ENCODE measurements around the gene CYP2A13.
"Not testable (repeated sequence)": the region's sequence is repeated elsewhere in the genome, so short reads cannot be mapped to it uniquely, and the experiment has no call there.

CYP2A13 gene

GRCh38 chr19:41088151-41088550 is at the start of gene CYP2A13:
TSS of gene CYP2A13 (plus strand) at chr19:41088451. CDS start at chr19:41088472, 21 bp downstream.
- no peak for DNase-seq

- DNase-seq = no peak
These were observed 48.4 kb upstream of the CYP2A13 start for GRCh38 chr19:41039806-41040205.

GRCh38 chr19:41045095-41045494 is 43.2 kb upstream of the CYP2A13 start:
- DNase-seq = not testable (repeated sequence)

GRCh38 chr19:41050426-41050825 is 37.8 kb upstream of the CYP2A13 start:
- DNase-seq = no peak

DNA sequence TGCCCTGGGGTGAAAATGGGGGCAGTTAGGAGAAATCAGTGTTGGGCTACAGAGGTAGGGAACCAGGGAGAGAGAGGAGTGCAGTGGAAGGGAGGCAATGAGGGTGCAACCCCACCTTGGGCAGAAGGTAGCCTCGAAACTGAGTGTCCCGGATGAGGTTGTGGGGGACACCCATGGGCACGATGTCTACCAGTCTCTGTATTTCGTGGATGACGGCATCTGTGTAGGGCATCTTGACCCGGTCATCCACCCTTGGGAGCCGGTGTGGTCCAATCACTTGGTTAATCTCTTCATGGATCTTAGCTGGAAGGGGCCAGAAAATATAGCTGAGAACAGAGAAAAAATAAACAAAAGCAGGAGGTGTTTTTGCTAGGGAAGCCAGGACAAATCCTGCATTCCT is 36.1 kb upstream of the CYP2A13 start:
- DNase-seq = not testable (repeated sequence)

DNA sequence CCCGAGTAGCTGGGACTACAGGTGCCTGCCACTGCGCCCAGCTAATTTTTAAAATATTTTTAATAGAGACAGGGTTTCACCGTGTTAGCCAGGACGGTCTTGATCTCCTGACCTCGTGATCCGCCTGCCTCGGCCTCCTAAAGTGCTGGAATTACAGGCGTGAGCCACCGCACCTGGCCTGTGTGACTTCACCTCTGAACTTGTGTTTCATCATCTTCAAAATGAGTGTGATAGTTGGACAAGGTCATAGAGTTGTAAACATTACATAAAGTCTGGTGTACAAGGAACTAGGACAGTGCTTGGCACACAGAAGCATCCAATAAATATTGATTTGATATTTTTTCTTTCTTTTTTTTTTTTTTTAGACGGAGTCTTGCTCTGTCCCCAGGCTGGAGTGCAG is 34.9 kb upstream of the CYP2A13 start:
- DNase-seq = not testable (repeated sequence)

- DNase-seq = no peak
These were observed 23.2 kb upstream of the CYP2A13 start for GRCh38 chr19:41064974-41065569.

DNA sequence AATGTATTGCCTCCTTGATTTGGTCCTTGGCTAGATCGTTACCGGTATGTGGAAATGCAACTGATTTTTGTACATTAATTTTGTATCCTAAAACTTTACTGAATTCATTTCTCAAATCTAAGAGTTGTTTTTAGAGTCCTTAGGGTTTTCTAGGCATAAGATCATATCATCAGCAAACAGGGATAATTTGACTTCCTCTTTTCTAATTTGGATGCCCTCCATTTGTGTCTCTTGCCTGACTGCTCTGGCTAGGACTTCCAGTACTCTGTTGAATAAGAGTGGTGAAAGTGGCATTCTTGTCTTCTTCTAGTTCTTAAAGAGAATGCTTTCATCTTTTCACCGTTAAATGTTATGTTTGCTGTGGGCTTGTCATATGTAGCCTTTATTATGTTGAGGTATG is 12.0 kb upstream of the CYP2A13 start:
- no peak for DNase-seq

DNA sequence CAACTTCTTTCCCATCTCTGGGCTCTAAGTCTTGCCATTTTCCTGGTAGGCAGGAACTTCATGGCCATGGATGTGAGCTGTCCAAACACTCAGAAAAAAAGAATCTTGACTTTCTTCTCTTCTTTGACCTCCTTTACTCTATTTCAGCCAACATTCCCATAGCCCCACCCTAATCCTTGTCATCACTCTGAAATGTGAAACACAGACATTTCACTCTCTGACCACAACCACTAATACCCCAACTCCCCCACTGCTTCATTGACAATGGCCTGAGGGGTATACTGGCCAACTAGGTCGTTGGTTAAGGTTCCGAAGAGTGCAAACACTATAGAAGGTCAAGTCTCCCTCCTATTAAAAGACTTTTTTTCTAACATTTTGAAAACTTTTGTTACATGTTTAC is 4.7 kb upstream of the CYP2A13 start:
- DNase-seq = no peak

GRCh38 chr19:41085748-41086415 is 2.4 kb upstream of the CYP2A13 start:
- DNase-seq = no peak

GRCh38 chr19:41089959-41090358 is 1.7 kb downstream of the CYP2A13 start:
- DNase-seq = no peak

DNA sequence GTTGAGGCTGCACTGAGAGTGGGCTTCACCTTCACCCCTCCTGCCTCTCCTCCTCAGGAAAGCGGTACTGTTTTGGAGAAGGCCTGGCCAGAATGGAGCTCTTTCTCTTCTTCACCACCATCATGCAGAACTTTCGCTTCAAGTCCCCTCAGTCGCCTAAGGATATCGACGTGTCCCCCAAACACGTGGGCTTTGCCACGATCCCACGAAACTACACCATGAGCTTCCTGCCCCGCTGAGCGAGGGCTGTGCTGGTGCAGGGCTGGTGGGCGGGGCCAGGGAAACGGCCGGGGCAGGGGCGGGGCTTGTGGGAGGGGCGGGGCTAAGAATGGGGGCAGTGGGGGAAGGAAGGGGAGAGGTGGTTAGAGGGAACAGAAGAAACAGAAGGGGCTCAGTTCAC is 7.5 kb downstream of the CYP2A13 start:
- no peak for DNase-seq

GRCh38 chr19:41096353-41096752 is 8.1 kb downstream of the CYP2A13 start:
- no peak for DNase-seq

- DNase-seq = no peak
These were observed 9.1 kb downstream of the CYP2A13 start for GRCh38 chr19:41097302-41097701.

DNA sequence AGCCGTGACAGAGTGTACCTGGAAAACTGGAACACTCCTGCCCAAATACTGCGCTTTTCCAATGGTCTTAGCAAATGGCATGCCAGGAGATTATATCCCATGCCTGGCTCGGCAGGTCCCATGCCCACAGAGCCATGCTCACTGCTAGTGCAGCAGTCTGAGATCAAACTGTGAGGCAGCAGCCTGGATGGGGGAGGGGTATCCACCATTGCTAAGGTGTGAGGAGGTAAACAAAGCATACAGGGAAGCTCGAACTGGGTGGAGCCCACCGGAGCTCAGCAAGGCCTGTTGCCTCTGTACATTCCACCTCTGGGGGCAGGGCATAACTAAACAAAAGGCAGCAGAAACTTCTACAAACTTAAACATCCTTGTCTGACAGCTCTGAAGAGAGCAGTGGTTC is 10.5 kb downstream of the CYP2A13 start:
- DNase-seq = no peak

- DNase-seq = not testable (repeated sequence)
These were observed 14.0 kb downstream of the CYP2A13 start for GRCh38 chr19:41102210-41102609.

GRCh38 chr19:41106177-41106576 is 17.9 kb downstream of the CYP2A13 start:
- no peak for DNase-seq

DNA sequence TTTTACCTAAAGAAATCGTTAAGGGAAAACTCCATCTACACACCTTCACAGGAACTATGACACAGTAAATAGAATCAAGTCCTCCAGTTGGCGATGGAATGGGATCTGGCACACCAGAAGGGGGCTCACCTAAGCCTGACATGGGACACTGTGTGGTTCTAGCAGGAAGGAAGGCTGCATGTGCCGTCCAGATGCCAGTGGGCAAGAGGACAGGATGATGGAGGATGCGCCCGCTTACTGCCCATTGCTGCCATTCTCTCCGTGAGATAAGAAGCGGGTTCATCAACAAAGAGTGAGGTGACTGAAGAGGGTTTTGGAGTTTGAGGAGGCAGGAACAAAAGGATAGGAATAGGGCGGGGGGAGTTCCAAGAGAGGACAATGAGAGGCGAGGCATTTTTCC is 23.0 kb downstream of the CYP2A13 start:
- DNase-seq = no peak

- no peak for DNase-seq
These were observed 23.6 kb downstream of the CYP2A13 start for GRCh38 chr19:41111750-41112295.

DNA sequence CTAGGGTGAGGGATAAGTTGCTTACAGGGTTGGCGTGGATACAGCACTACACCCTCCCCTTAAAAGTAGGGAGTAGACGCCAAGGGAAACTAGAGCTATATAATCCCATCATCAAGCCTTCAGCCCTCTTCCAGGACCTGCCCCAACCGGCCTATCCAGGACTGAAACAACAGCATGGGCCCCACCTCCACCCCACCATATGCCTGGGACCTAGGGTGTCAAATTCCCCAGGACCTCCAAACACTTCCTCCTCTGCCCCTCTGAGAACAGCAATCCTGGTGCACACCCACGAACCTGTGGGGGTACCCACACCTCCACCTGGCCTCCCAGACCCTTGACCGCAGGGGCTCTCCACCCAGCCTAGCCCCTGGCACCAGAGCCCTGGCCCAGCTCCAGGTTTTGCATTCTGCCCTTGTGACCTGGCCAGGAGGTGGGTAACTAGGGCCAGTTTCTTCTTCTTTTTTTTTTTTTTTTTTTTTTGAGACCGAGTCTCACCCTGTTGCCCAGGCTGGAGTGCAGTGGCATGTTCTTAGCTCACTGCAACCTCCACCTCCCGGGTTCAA is 24.6 kb downstream of the CYP2A13 start:
- no peak for DNase-seq

DNA sequence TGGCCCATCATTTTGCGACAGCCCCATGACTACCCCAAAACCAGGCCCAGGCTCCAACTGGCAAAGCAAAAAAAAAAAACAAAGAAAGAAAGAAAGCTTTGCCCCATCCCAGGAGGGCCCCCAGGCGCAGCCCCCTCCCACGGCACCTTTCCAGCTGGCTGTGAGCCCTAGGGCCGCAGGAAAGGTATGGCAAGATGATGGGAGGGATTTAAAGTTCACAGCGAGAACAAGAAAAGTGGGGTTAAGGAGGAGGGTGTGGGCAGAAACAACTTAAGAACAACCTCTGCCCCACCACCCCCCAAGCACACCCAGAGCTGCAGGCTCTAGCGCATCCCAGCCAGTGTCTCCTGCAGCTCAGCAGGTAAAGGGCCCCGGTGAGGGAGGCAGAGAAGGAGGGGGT is 25.9 kb downstream of the CYP2A13 start, which contains the start of gene CYP2F1:
CYP2F1 (plus strand) TSS at position 301 of the 400 bp plus-strand sequence. CDS start 1,757 bp downstream, outside the sequence.
- no peak for DNase-seq

DNA sequence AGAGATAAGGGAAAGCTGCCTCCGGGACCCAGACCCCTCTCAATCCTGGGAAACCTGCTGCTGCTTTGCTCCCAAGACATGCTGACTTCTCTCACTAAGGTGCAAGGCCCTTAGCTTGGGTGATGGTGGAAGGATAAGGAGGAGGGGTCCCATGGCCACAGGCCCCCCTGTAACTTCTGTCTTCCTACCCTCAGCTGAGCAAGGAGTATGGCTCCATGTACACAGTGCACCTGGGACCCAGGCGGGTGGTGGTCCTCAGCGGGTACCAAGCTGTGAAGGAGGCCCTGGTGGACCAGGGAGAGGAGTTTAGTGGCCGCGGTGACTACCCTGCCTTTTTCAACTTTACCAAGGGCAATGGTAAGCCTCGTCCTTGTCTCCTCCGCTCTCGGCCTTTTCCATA is 28.0 kb downstream of the CYP2A13 start:
- no peak for DNase-seq

GRCh38 chr19:41120929-41121911 is 33.0 kb downstream of the CYP2A13 start:
- DNase-seq = not testable (repeated sequence)
